ENCODE data around the gene NKD1.

NKD1 gene

GRCh38 chr16:50685462-50686063 lies 137.4 kb downstream of the NKD1 start:
- H3K4me3 ChIP-seq (ENCODE audit: low read length, poor library complexity, severe bottlenecking) = no peak overlapping the region
- H3K79me2 ChIP-seq (ENCODE audit: insufficient read depth, low read length) = peaks cover 10% of the 10 kb centered on the region
- no peak overlapping the region for H3K4me2 ChIP-seq (ENCODE audit: low read depth, low read length, poor library complexity, severe bottlenecking)
- no peaks in the 10 kb centered on the region for H3K9me3 ChIP-seq (ENCODE audit: insufficient read depth, low read depth, low read length)
- TF ChIP-seq, protein P1, sequence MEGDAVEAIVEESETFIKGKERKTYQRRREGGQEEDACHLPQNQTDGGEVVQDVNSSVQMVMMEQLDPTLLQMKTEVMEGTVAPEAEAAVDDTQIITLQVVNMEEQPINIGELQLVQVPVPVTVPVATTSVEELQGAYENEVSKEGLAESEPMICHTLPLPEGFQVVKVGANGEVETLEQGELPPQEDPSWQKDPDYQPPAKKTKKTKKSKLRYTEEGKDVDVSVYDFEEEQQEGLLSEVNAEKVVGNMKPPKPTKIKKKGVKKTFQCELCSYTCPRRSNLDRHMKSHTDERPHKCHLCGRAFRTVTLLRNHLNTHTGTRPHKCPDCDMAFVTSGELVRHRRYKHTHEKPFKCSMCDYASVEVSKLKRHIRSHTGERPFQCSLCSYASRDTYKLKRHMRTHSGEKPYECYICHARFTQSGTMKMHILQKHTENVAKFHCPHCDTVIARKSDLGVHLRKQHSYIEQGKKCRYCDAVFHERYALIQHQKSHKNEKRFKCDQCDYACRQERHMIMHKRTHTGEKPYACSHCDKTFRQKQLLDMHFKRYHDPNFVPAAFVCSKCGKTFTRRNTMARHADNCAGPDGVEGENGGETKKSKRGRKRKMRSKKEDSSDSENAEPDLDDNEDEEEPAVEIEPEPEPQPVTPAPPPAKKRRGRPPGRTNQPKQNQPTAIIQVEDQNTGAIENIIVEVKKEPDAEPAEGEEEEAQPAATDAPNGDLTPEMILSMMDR (conservative IDR thresholded peaks at IDR 0.05; ENCODE audit: low read length) = no peak
- TF ChIP-seq EZH2phosphoT487 (IDR thresholded peaks at IDR 0.05; ENCODE audit: borderline replicate concordance) = no peak
- H3K36me3 ChIP-seq (ENCODE audit: insufficient read depth, low read length) = no peaks in the 10 kb centered on the region
- no peaks in the 10 kb centered on the region for H4K20me1 ChIP-seq (ENCODE audit: insufficient read depth, low read length, poor library complexity, severe bottlenecking)
- no peaks in the 10 kb centered on the region for H3K27me3 ChIP-seq (ENCODE audit: insufficient read depth, low read length, poor library complexity, severe bottlenecking)
- H3K9me2 ChIP-seq (replicated peaks; ENCODE audit: low read depth, low read length) = no peaks in the 10 kb centered on the region
- H3F3A ChIP-seq (ENCODE audit: low read depth) = no peaks in the 10 kb centered on the region
- peaks cover 49% of the 10 kb centered on the region for H3K4me1 ChIP-seq (ENCODE audit: insufficient read depth, low read length, poor library complexity, severe bottlenecking)
- H2AFZ ChIP-seq (ENCODE audit: low read length) = no peak overlapping the region
- H3K9ac ChIP-seq (ENCODE audit: low read depth, low read length, poor library complexity, severe bottlenecking) = peak overlapping the region; percentile 64

GRCh38 chr16:50688083-50688482 lies 139.9 kb downstream of the NKD1 start:
- H3K9me3 ChIP-seq (ENCODE audit: insufficient read depth, low read depth, low read length) = no peaks in the 10 kb centered on the region
- no peaks in the 10 kb centered on the region for H3K27me3 ChIP-seq (ENCODE audit: insufficient read depth, low read length, poor library complexity, severe bottlenecking)
- H4K20me1 ChIP-seq (ENCODE audit: insufficient read depth, low read length, poor library complexity, severe bottlenecking) = no peaks in the 10 kb centered on the region
- H2AFZ ChIP-seq (ENCODE audit: low read length) = no peak overlapping the region
- peaks cover 29% of the 10 kb centered on the region for H3K4me1 ChIP-seq (ENCODE audit: insufficient read depth, low read length, poor library complexity, severe bottlenecking)
- H3K9me2 ChIP-seq (replicated peaks; ENCODE audit: low read depth, low read length) = no peaks in the 10 kb centered on the region
- H3K9ac ChIP-seq (ENCODE audit: low read depth, low read length, poor library complexity, severe bottlenecking) = no peak overlapping the region
- no peaks in the 10 kb centered on the region for H3K36me3 ChIP-seq (ENCODE audit: insufficient read depth, low read length)
- TF ChIP-seq EZH2phosphoT487 (IDR thresholded peaks at IDR 0.05; ENCODE audit: borderline replicate concordance) = no peak
- TF ChIP-seq, protein P1 (conservative IDR thresholded peaks at IDR 0.05; ENCODE audit: low read length) = no peak
- no peak overlapping the region for H3K4me3 ChIP-seq (ENCODE audit: low read length, poor library complexity, severe bottlenecking)
- H3F3A ChIP-seq (ENCODE audit: low read depth) = no peaks in the 10 kb centered on the region
- H3K4me2 ChIP-seq (ENCODE audit: low read depth, low read length, poor library complexity, severe bottlenecking) = no peak overlapping the region
- H3K79me2 ChIP-seq (ENCODE audit: insufficient read depth, low read length) = no peaks in the 10 kb centered on the region

DNA sequence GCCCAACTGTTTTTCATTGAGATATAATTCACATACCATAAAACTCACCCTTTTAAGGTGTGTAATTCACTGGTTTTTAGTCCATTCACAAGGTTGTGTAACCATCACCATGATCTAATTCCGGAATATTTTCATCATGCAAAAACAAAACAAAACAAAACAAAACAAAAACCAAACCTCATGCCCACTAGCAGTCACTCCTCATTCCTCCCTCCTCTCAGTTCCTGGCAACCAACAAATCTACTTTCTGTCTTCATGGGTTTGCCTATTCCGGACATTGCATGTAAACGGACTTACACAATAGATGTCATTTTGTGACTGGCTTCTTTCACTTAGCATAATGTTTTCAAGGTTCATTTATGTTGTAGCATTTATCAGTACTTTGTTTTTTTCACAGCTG lies 140.7 kb downstream of the NKD1 start:
- Histone ChIP-seq H3K79me2 (ENCODE audit: insufficient read depth, low read length) (no peaks in the 10 kb centered on the region), H3K4me2 (ENCODE audit: low read depth, low read length, poor library complexity, severe bottlenecking) (no peak overlapping the region), H3K36me3 (ENCODE audit: insufficient read depth, low read length) (no peaks in the 10 kb centered on the region), H2AFZ (ENCODE audit: low read length) (no peak overlapping the region), H3K27me3 (ENCODE audit: insufficient read depth, low read length, poor library complexity, severe bottlenecking) (no peaks in the 10 kb centered on the region), H3K9me3 (ENCODE audit: insufficient read depth, low read depth, low read length) (no peaks in the 10 kb centered on the region), H4K20me1 (ENCODE audit: insufficient read depth, low read length, poor library complexity, severe bottlenecking) (no peaks in the 10 kb centered on the region), H3K4me3 (ENCODE audit: low read length, poor library complexity, severe bottlenecking) (no peak overlapping the region), H3F3A (ENCODE audit: low read depth) (no peaks in the 10 kb centered on the region), H3K4me1 (ENCODE audit: insufficient read depth, low read length, poor library complexity, severe bottlenecking) (peaks cover 21% of the 10 kb centered on the region), H3K9ac (ENCODE audit: low read depth, low read length, poor library complexity, severe bottlenecking) (no peak overlapping the region), H3K9me2 (replicated peaks; ENCODE audit: low read depth, low read length) (no peaks in the 10 kb centered on the region)
- TF ChIP-seq EZH2phosphoT487 (IDR thresholded peaks at IDR 0.05; ENCODE audit: borderline replicate concordance) = no peak
- TF ChIP-seq, protein P1 (conservative IDR thresholded peaks at IDR 0.05; ENCODE audit: low read length) = no peak

Measured in Loucy (cell line).